GM12872 (cell line): ENCODE data around the gene AKAP5.

Source experiments
- TF ChIP-seq, protein P1 (sequence below): IDR thresholded peaks from 3 replicates; pipeline ENCODE4 v1.5.1; 2011; ENCODE audit warnings: low read depth, mild to moderate bottlenecking, low read length, moderate library complexity; ENCODE audit not compliant: insufficient read depth

Gene AKAP5

GRCh38 chr14:64509036-64509435, 43.7 kb downstream of the AKAP5 start:
- TF ChIP-seq, protein P1, sequence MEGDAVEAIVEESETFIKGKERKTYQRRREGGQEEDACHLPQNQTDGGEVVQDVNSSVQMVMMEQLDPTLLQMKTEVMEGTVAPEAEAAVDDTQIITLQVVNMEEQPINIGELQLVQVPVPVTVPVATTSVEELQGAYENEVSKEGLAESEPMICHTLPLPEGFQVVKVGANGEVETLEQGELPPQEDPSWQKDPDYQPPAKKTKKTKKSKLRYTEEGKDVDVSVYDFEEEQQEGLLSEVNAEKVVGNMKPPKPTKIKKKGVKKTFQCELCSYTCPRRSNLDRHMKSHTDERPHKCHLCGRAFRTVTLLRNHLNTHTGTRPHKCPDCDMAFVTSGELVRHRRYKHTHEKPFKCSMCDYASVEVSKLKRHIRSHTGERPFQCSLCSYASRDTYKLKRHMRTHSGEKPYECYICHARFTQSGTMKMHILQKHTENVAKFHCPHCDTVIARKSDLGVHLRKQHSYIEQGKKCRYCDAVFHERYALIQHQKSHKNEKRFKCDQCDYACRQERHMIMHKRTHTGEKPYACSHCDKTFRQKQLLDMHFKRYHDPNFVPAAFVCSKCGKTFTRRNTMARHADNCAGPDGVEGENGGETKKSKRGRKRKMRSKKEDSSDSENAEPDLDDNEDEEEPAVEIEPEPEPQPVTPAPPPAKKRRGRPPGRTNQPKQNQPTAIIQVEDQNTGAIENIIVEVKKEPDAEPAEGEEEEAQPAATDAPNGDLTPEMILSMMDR: no peak

DNA sequence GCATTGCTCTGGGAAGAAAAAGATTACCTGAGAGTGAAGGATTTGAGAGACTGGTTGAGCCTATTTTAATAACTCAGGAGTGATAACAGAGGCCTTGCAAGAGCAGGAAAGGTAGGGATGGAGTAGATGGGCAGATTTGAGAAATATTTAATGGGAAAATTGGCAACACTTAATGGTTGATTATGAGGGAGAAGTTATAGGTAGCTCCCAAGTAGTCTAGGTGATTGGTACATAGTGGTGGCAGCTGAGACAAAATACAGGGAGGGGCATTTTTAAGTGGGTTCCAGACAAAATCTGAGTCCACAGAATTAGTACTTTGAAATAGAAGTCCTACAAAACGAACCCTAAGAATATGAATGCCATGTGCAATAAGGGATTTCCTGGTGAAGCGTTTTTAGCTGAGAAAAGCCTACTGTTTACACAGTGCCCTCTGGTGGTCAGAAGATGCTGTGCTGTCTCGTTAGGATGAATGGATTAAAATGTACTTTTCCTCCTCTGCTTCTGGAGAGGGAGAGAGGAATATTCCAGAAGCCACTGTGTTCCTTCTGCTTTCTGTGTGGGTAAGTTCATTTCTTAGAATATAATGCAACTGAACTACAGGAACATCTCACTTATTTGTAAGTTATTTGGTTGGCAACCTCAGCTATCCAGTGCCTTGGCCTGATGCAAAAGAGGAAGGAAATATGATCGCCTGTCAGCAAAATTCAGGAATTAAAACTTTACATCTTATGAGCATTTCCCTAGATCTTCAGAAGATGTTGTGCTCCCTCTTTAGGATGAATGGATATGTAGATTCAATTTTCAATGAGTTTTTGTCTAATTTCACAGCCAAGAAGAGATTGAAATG, 45.7 kb downstream of the AKAP5 start:
- TF ChIP-seq, protein P1: peak; percentile 92

DNA sequence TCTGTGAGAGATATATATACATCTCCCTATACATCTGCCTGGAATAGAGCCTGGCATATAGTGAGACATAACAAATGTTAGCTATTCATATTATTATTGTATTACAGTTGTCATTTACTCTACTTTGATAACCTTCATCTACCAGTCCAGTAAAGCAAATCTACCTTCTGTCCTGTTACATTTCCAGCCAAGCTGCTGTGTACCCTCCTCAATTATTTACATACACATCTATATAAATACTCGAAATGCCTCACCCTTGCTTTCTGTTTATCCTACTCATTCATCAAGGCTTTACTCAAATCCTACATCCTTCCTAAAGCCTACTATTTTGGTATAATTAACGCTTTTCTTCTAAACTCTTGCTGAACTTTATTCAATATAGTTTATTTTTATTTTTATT, 48.0 kb downstream of the AKAP5 start:
- TF ChIP-seq, protein P1: no peak

GRCh38 chr14:64515053-64515452, 49.8 kb downstream of the AKAP5 start:
- TF ChIP-seq, protein P1: no peak

- TF ChIP-seq, protein P1: no peak
Observed at GRCh38 chr14:64516969-64517368, 51.7 kb downstream of the AKAP5 start.

- TF ChIP-seq, protein P1: no peak
Observed at GRCh38 chr14:64518229-64518628, 52.9 kb downstream of the AKAP5 start.

DNA sequence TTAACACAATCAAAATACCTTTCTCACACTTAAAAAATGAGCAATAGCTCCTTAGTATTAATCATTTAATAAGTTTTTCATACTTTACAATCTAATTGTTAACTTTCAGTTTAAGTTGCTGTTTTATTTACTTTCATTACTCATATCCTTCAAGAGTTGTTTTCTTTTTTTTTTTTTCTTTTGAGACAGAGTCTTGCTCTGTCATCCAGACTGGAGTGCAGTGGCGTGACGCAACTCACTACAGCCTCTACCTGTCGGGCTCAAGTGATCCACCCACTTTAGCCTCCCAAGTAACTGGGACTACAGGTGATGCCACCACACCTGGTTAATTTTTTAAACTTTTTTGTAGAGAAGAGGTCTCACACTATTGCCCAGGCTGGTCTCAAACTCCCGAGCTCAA, 55.4 kb downstream of the AKAP5 start:
- TF ChIP-seq, protein P1: no peak
